Esophagus squamous epithelium (tissue), 5 donors: ENCODE results near the gene TMEM178B. TPM values are rescaled to one million over a fixed set of nuclear protein-coding genes. Genes with fewer than 3 reads are reported as not detected.

Experiments
- DNase-seq: peaks from one replicate; lab custom pipeline; 2025; lab: John Stamatoyannopoulos, UW
- H3K27ac ChIP-seq, 4 donors: fragments of 200-600 bp; sonication (generic); one replicate each; pipeline ENCODE4 v1.5.1; 2016 to 2019; ENCODE audit warnings: mild to moderate bottlenecking in 1 of 4
- H3K27me3 ChIP-seq, 4 donors: fragments of 200-600 bp; sonication (generic); 1 replicate in 3 of 4; 2 replicates in 1 of 4; pipeline versions ENCODE4 v1.5.1 to v1.6.0; 2017 to 2021; ENCODE audit warnings: antibody characterized with exemption in 1 of 4
- H3K36me3 ChIP-seq, 3 donors: fragments of 200-600 bp; sonication (generic); one replicate each; pipeline ENCODE4 v1.5.1; 2016 to 2019
- H3K4me1 ChIP-seq, 3 donors: fragments of 200-600 bp; sonication (generic); one replicate each; pipeline ENCODE4 v1.5.1; 2017 to 2019
- H3K4me3 ChIP-seq, 4 donors: fragments of 200-600 bp; sonication (generic); 1 replicate in 3 of 4; 2 replicates in 1 of 4; pipeline ENCODE4 v1.5.1; 2016 to 2019; ENCODE audit warnings: mild to moderate bottlenecking in 2 of 4, moderate library complexity in 1 of 4
- H3K9me3 ChIP-seq, 3 donors: fragments of 200-600 bp; sonication (generic); one replicate each; pipeline ENCODE4 v1.5.1; 2016 to 2019
- POLR2A ChIP-seq, 4 donors: fragments of 450-650 bp; IDR thresholded peaks; one replicate each; pipeline ENCODE4 v1.6.1; 2017; ENCODE audit warnings: antibody characterized with exemption in 4 of 4, mild to moderate bottlenecking in 4 of 4, moderate library complexity in 3 of 4
- WGBS, 2 donors: methylation state at CpG; one replicate each; pipeline ENCODE4 v1.1.5; 2018; 5-methylcytosine and 5-hydroxymethylcytosine counted together
- intact Hi-C: fragments of 100-400 bp; cut with DNase I; formaldehyde crosslinking; loops from one replicate; pipeline ENCODE4 v1.15.0; 2022
- total RNA-seq, 4 donors: library from RNA; depleted of rRNA; stranded (reverse); fragments of >200 nt; gene quantifications; one replicate each; pipeline ENCODE4 v1.1.0, GENCODE V29; 2016
- TF ChIP-seq, protein P1 (sequence below), 6 experiments: fragments of 450-650 bp in 4 of 6; fragments of 200-600 bp in 2 of 6; sonication (generic) in 2 of 6; IDR thresholded peaks; one replicate each; pipeline ENCODE4 v1.5.1; 2016 to 2019; ENCODE audit warnings: antibody characterized with exemption in 6 of 6, mild to moderate bottlenecking in 4 of 6, moderate library complexity in 4 of 6
- donor health status: DM: yes; HTN: yes; CAD: no.

TMEM178B gene
- total RNA-seq, 4 donors from 2014 or later, result 0.95 to 1.7 (median 1.2) TPM

DNA sequence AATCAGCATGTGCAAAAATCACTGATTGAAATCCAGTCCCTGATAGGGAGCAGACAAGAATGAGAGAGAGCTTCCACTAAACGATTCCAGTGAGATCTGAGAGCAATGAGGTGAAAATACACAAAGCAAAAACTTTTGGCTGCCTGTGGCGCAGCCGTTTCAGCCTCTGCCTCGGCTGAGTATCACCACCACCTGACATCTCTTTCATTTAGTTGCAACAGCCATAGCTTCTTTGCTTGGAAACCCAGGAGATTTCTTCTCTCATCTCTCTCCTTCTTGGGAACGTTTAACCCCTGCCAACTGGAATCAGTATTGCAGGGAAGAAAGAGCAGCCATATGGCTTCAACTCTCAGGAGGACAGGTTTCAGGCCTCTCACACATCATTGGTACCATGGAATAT is 240.0 kb downstream of the TMEM178B start:
- DNase-seq, result no peak
- Histone ChIP-seq H3K27ac (no peak overlapping the region), H3K36me3 (no peaks in the 10 kb centered on the region), H3K4me1 (no peaks in the 10 kb centered on the region), H3K4me3 (no peak overlapping the region), H3K27me3 (no peaks in the 10 kb centered on the region), H3K9me3 (no peaks in the 10 kb centered on the region)
- WGBS, 2 donors, result 61 to 87% methylated on average over 5 of the region's 5 CpGs
- TF ChIP-seq, protein P1, sequence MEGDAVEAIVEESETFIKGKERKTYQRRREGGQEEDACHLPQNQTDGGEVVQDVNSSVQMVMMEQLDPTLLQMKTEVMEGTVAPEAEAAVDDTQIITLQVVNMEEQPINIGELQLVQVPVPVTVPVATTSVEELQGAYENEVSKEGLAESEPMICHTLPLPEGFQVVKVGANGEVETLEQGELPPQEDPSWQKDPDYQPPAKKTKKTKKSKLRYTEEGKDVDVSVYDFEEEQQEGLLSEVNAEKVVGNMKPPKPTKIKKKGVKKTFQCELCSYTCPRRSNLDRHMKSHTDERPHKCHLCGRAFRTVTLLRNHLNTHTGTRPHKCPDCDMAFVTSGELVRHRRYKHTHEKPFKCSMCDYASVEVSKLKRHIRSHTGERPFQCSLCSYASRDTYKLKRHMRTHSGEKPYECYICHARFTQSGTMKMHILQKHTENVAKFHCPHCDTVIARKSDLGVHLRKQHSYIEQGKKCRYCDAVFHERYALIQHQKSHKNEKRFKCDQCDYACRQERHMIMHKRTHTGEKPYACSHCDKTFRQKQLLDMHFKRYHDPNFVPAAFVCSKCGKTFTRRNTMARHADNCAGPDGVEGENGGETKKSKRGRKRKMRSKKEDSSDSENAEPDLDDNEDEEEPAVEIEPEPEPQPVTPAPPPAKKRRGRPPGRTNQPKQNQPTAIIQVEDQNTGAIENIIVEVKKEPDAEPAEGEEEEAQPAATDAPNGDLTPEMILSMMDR (IDR thresholded peaks at IDR 0.05), result no peak
- no peak for TF ChIP-seq POLR2A (IDR thresholded peaks at IDR 0.05)
- intact Hi-C loops, result no loop called here

DNA sequence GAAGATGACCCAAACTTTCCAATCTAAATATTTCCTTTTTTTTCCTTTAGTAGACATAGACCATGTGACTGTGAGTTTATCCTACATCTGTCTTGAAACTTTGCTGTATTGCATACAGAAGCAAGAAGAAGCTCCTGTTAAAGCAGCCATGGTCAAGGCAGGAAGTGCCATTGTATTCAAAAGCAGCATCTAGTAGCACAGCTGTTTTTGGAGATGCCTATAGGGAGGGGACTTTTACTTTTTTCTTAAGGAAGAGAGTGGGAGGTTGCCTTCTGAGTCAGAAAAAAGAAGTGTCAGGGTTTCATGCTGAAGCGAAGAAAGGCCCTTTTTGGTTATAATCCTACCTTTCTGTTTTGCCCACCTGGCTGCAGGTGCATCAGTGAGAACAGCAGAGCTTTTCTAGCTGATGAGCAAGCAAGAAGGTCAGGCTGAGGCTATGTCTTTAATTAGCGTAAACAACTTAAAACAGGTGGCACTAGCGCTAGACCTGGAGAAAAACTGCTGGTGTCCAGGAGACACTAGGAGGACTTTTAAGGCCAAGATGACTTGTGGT is 243.2 kb downstream of the TMEM178B start:
- H3K4me3 ChIP-seq, result no peak overlapping the region
- TF ChIP-seq POLR2A (IDR thresholded peaks at IDR 0.05), result no peak
- TF ChIP-seq, protein P1 (IDR thresholded peaks at IDR 0.05), result no peak
- no peaks in the 10 kb centered on the region for H3K9me3 ChIP-seq
- no peaks in the 10 kb centered on the region for H3K27me3 ChIP-seq
- no peak overlapping the region for H3K27ac ChIP-seq
- DNase-seq, result no peak
- no peaks in the 10 kb centered on the region for H3K4me1 ChIP-seq
- intact Hi-C loops, result no loop called here
- WGBS, 2 donors, result 78 to 80% methylated on average over 2 of the region's 3 CpGs
- no peaks in the 10 kb centered on the region for H3K36me3 ChIP-seq

DNA sequence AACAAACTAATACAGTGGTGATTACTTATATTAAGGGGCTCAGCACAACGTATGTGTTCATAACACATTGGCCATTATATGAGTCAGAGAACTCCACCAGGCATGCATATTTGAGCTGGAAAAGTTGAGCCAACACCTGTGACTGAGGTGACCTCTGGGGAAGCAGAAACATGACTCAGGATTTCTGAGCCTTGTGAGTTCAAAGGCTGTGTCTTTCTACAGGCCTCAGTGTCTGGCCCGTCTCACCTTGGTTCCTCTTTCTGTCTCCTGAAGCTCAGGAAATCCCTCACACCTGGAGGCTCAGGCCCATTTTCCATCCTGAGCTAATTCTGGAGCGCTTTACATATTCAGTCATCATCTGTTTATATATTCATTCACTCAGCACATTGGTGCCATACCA is 246.4 kb downstream of the TMEM178B start:
- Histone ChIP-seq H3K36me3 (no peaks in the 10 kb centered on the region), H3K27ac (no peak overlapping the region), H3K4me3 (no peak overlapping the region), H3K9me3 (no peaks in the 10 kb centered on the region), H3K27me3 (no peaks in the 10 kb centered on the region), H3K4me1 (no peaks in the 10 kb centered on the region)
- TF ChIP-seq, protein P1 (IDR thresholded peaks at IDR 0.05), result no peak
- TF ChIP-seq POLR2A (IDR thresholded peaks at IDR 0.05), result no peak
- DNase-seq, result no peak
- WGBS, 2 donors, result 58 to 90% methylated on average over 3 of the region's 3 CpGs
- intact Hi-C loops, result no loop called here

DNA sequence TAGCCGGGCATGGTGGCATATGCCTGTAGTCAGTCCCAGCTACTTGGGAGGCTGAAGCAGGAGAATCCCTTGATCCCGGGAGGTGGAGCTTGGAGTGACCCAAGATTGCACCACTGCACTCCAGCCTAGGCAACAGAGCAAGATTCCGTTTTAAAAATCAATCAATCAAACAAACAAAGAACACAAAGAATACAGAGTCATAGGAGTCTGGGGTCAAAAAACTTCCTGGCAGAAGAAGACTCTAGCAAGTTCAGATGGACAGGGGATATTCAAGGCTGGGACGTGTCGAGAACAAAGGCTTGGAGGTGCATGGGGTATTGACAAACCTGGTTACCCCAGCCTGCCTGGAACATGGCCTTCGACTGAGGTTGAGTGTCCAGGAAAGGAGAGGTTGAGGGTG is 248.5 kb downstream of the TMEM178B start:
- no peak for DNase-seq
- WGBS, 2 donors, result 83 to 85% methylated on average over 6 of the region's 6 CpGs

DNA sequence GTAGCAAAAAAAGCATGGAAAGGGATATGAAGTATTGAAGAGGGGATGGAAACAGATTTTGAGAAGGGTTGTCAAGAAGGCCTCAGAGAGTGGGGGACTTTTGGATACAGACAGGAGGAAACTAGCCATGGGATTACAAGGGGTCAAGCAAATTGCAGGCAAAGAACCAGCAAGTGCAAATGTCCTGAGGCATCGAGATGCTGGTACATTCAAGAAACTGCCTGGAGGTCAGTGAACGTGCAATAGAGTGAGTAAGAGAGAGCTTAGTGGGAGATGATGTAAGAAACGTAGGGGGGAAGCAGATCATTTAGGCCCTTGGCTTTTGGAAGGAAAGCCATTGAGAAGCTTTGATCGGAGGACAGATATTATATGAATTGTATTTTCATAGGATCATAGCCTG is 250.0 kb downstream of the TMEM178B start:
- WGBS, 2 donors, result 75 to 78% methylated on average over 4 of the region's 4 CpGs
- TF ChIP-seq POLR2A (IDR thresholded peaks at IDR 0.05), result no peak
- TF ChIP-seq, protein P1 (IDR thresholded peaks at IDR 0.05), result no peak
- Histone ChIP-seq H3K9me3 (no peaks in the 10 kb centered on the region), H3K27ac (no peak overlapping the region), H3K4me1 (no peaks in the 10 kb centered on the region), H3K27me3 (no peaks in the 10 kb centered on the region), H3K4me3 (no peak overlapping the region), H3K36me3 (no peaks in the 10 kb centered on the region)
- DNase-seq, result no peak
- intact Hi-C loops, result no loop called here

More for the DNA sequence above, 248.5 kb downstream of the TMEM178B start:
- Histone ChIP-seq H3K4me3 (no peak overlapping the region), H3K27ac (no peak overlapping the region), H3K4me1 (no peaks in the 10 kb centered on the region), H3K9me3 (no peaks in the 10 kb centered on the region), H3K36me3 (no peaks in the 10 kb centered on the region), H3K27me3 (no peaks in the 10 kb centered on the region)
- intact Hi-C loops, result no loop called here
- TF ChIP-seq, protein P1 (IDR thresholded peaks at IDR 0.05), result no peak
- no peak for TF ChIP-seq POLR2A (IDR thresholded peaks at IDR 0.05)
